22Rv1 (cell line): ENCODE measurements around the gene AP1M2.

Source experiments
- CTCF ChIP-seq: fragments of 450-650 bp; IDR thresholded peaks from 2 replicates; pipeline ENCODE4 v1.5.1; 2017; ENCODE audit warnings: mild to moderate bottlenecking
- ZFX ChIP-seq: fragments of 450-650 bp; IDR thresholded peaks from 2 replicates; pipeline ENCODE4 v1.6.1; 2017; ENCODE audit warnings: antibody characterized with exemption, borderline replicate concordance

- no peak for TF ChIP-seq CTCF
- TF ChIP-seq ZFX: no peak
Observed at GRCh38 chr19:10553943-10554381, 33.1 kb downstream of the AP1M2 start.
